GM23338 (cell line): ENCODE data around the gene WDR37. TPM values are rescaled to one million over a fixed set of nuclear protein-coding genes. Genes with fewer than 3 reads are reported as not detected.

ENCODE experiments used
- CREB1 ChIP-seq: fragments of 250-450 bp; sonication (Bioruptor Pico); IDR thresholded peaks from 2 replicates; pipeline ENCODE4 v1.5.0; 2020; ENCODE audit warnings: low read depth, mild to moderate bottlenecking, moderate library complexity
- CTCF ChIP-seq, 2 experiments: fragments of 200-600 bp in 1 of 2; sonication (generic) in 1 of 2; conservative IDR thresholded peaks; 2 replicates each; pipeline versions ENCODE4 v1.5.1 to v1.6.1; 2016 to 2017; ENCODE audit warnings: antibody characterized with exemption in 2 of 2, low read depth in 2 of 2, mild to moderate bottlenecking in 2 of 2, moderate library complexity in 1 of 2
- POLR2AphosphoS5 ChIP-seq: IDR thresholded peaks from 2 replicates; pipeline ENCODE4 v1.6.1; 2016; ENCODE audit warnings: antibody characterized with exemption, low read depth
- REST ChIP-seq: IDR thresholded peaks from one replicate; pipeline ENCODE4 v1.6.1; 2018; ENCODE audit warnings: antibody characterized with exemption; ENCODE audit not compliant: unreplicated experiment
- STAT1 ChIP-seq: IDR thresholded peaks from one replicate; pipeline ENCODE4 v1.6.1; 2016; ENCODE audit warnings: antibody characterized with exemption; ENCODE audit not compliant: unreplicated experiment
- ZNF462 ChIP-seq: fragments of 250-450 bp; sonication (Bioruptor Pico); IDR thresholded peaks from 2 replicates; pipeline ENCODE4 v1.5.0; 2020; ENCODE audit warnings: mild to moderate bottlenecking, moderate library complexity
- polyA plus RNA-seq: library from polyadenylated mRNA; unstranded; fragments of >200 nt; fragmentation: Nextera tagmentation; extraction: Ambion mirVana; gene quantifications from 2 replicates; pipeline ENCODE4 v1.2.1, GENCODE V29; 2016
- total RNA-seq: library from RNA; depleted of rRNA; stranded (reverse); fragments of >200 nt; shearing (Covaris generic); gene quantifications from 2 replicates; pipeline ENCODE4 v1.2.3, GENCODE V29; 2014

WDR37 gene
- total and polyA plus RNA-seq, 2 experiments from 2014 or later = 6.0 to 10.2 TPM

- no peak for TF ChIP-seq ZNF462 (CRISPR knock-in tag)
- TF ChIP-seq CTCF (conservative IDR thresholded peaks at IDR 0.05; ENCODE audit: low read depth in 2 of 2) = no peak
- TF ChIP-seq REST = no peak
- no peak for TF ChIP-seq POLR2AphosphoS5
- no peak for TF ChIP-seq STAT1
- no peak; the same call in 1 of the 2 replicates for TF ChIP-seq CREB1 (CRISPR knock-in tag)
Observed at GRCh38 chr10:1048349-1048731, 7.8 kb upstream of the WDR37 start (continued).
